Hepatocyte (in vitro differentiated cells): ENCODE results near the gene TRAF2.

Experiments
- EZH2 ChIP-seq: fragments of 200-600 bp; sonication (generic); IDR thresholded peaks from 2 replicates; pipeline ENCODE4 v1.6.1; 2016; ENCODE audit warnings: antibody characterized with exemption, mild to moderate bottlenecking, borderline replicate concordance
- EZH2phosphoT487 ChIP-seq: fragments of 200-600 bp; sonication (generic); IDR thresholded peaks from one replicate; pipeline ENCODE4 v1.6.1; 2018; ENCODE audit warnings: antibody characterized with exemption, mild to moderate bottlenecking, low read depth, moderate library complexity; ENCODE audit not compliant: unreplicated experiment, severe bottlenecking
- TF ChIP-seq, protein P1 (sequence below): fragments of 200-600 bp; sonication (generic); IDR thresholded peaks from 2 replicates; pipeline ENCODE4 v1.5.1; 2016; ENCODE audit warnings: antibody characterized with exemption, mild to moderate bottlenecking; ENCODE audit not compliant: poor library complexity

DNA sequence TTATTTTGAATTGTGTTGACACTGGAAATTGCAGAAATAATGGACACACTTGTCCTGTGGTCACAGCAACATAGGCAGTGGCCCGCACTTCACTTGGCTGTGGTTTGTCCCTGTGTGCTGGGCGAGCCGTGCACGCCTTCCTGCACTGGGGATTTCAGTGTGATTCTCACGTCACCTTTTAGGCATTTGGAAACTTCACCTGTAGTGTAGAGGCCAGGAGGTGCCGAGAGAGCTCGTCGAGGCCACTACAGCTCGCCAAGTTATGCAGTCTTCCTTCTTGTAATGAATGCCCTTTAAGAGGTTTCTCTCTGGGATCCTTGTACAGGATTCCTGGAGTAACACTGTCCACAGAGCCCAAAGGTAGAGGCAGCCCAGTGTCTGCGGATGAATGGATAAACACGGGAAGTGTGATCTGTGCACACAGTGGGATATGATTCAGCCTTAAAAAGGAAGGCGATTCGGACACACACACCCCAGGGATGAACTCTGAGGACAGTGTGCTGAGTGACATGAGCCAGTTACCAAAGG is 14.7 kb downstream of the TRAF2 start:
- TF ChIP-seq, protein P1, sequence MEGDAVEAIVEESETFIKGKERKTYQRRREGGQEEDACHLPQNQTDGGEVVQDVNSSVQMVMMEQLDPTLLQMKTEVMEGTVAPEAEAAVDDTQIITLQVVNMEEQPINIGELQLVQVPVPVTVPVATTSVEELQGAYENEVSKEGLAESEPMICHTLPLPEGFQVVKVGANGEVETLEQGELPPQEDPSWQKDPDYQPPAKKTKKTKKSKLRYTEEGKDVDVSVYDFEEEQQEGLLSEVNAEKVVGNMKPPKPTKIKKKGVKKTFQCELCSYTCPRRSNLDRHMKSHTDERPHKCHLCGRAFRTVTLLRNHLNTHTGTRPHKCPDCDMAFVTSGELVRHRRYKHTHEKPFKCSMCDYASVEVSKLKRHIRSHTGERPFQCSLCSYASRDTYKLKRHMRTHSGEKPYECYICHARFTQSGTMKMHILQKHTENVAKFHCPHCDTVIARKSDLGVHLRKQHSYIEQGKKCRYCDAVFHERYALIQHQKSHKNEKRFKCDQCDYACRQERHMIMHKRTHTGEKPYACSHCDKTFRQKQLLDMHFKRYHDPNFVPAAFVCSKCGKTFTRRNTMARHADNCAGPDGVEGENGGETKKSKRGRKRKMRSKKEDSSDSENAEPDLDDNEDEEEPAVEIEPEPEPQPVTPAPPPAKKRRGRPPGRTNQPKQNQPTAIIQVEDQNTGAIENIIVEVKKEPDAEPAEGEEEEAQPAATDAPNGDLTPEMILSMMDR = no peak
- TF ChIP-seq EZH2 = no peak
- no peak for TF ChIP-seq EZH2phosphoT487
